ENCODE data around the gene KAZN. TPM values are rescaled to one million over a fixed set of nuclear protein-coding genes. Genes with fewer than 3 reads are reported as not detected.

Gene KAZN
- polyA plus RNA-seq, 3 donors: 35.5 to 42.8 (median 41.2) TPM

DNA sequence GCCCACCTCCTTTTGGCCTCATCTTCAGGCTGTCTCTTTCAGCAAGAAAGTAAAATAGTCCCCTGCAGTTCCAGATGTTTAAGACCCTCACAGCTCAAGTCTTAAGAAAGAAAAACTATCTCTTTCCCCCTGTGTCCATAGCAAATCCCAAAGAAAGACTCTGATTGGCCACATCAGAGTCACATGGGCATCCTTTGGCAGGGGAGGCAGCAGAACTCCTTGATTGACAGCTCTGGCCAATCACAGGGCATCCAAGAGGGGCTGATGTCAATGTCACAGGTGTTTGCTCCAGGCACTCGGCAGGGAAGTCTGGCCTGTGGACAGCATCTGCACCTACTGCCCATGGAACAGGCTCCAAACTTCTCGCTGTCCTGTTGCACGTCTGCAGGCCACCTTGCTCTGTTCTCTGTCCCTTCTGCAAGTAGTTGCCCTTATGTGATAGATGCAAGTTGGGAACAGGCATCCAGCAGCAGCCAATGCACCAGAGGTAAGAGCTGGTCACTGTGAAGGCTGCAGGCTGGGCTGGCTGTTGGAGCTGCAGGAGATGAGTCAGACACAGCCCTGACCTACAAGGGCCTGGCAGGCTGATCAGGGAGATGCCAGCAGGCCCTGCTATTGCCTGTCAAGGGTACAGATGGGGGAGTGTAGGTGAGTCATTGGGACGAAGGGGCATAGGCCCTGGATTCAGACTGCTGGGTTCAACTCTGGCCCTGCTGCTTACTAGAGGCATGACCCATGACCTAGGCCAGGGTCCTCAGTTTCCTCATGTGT is 458.2 kb downstream of the KAZN start:
- DNase-seq: no peak

GRCh38 chr1:15057834-15058233 is 459.3 kb downstream of the KAZN start:
- DNase-seq: no peak

DNA sequence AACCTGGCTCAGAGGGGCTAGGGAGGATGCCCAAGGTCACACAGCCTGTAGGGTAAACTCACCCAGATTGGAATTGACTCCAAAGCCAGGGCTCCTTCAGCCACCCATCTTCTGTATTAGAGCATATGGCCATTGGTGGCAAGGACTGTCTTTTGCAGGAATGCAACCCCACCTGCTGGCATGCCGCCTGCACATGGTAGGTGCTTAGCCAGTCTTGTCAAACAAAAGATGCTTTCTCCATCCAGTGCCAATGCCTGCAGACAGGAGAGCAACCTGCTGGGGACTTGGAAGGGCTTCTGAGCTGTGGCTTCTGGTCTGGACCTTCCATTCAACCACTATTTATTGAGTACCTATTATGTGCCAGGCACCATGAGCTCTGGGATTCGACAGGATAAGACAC is 459.8 kb downstream of the KAZN start:
- no peak for DNase-seq

DNA sequence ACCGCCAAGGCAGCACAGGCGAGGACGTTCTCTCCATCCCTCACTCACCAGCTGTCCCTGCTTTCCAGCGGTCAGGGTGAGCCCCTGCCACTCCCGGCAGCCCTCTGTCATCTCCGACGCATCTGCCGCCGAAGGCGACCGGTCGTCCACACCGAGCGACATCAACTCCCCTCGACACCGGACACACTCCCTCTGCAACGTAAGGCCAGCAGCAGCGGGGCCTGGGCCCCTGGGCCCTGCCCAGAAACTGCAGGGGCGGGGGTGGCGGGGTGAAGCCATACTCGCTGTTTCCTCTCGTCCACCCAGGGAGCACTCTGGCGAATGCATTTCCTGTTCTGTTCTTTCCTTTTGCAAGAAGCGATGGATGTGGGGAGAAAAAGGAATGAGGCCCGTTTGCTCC is 461.6 kb downstream of the KAZN start:
- DNase-seq: no peak

DNA sequence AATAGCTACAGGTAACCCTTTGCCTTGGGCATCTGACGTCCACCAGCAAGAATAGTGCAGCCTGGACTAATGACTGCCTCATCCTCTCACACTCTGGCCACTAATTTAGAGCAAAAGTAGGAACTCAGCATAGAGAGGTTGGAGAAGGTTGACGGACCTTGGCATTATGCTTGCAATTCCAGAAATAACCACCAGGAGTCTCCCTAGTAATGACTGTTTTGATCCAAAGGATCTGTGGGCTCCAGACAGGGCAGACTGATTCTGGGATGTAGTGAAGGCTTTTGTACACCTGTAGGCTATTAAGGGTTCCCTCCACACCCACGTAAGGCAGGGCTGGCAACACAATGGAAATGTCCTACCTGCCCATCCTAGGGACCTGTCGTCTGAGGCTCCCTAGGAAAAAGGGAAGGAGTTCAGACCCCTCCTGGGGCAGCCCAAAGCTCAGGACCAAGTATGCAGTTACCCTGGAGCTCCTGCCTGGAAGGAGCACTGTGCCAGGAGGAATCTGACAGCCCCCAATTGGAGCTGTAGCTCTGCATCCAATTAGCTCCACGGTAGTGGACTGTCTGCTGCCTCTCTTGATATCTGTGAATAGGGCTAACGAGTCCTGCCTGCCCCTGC is 464.1 kb downstream of the KAZN start:
- DNase-seq: no peak

DNA sequence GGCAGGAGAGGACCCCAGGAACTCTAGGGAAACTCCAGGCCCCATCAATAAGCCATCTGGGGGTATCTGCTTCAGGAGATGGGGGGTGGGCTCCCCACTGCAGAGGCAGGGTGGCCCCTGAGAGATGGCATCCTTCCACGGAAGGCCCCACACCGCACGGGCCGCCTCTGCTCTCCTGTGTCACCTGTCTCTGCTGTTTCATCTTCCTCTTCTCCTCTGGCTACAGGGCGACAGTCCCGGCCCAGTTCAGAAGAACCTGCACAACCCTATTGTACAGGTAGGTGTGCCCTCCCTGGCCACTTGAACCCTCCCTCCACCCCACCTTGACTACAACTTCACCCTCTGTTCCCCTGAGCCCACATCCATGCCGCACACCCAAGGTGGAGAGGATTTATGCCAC is 464.9 kb downstream of the KAZN start:
- no peak for DNase-seq

DNA sequence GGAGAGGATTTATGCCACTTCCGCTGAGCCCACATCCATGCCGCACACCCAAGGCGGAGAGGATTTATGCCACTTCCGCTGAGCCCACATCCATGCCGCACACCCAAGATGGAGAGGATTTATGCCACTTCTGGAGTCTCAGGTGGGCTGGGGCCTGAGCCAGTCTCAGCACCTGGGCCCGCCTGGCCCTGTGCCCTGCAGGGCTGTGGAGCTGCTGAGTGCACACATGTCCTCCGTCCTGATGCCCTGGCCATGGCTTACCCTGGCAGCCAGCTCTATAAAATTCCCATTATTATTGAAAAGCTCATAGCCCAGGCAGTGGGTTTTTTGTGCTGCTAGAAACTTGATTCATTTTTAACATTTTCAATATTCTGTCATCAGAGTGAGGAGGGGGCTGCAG is 465.3 kb downstream of the KAZN start:
- DNase-seq: no peak

DNA sequence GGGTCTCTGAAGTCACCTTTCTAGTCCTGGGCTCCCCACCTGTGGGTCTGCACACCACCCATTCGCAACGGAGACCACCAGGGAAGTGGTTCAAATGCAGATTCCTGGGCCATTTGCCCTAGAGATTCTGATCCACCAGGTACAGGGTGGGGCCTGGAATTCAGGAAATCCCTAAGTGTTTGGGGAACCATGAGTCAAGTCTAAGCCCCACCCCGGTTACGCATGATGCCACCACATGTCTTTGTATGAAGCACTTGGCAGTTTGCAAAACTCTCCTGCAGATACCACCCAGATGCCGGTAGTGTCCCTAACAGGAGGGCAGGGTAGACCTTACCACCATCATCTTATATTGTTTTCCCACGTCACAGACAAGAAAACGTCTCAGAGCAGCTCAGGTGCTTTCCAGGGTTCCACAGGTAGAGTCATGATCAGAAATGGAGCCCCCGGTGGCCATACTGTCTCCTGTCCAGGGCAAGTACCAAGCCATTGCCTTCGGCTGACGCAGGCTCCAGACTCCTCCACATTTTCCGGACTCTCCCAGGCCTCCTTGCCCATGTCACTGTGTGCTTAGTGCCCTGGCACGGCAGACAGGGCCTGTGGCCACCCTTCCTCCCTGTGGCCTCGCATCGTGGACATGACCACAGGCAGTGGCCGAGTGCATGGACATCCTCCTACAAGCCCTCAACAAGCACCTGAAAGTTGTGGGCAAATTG is 465.9 kb downstream of the KAZN start:
- no peak for DNase-seq

- no peak for DNase-seq
Observed at GRCh38 chr1:15065291-15065690, 466.8 kb downstream of the KAZN start.

DNA sequence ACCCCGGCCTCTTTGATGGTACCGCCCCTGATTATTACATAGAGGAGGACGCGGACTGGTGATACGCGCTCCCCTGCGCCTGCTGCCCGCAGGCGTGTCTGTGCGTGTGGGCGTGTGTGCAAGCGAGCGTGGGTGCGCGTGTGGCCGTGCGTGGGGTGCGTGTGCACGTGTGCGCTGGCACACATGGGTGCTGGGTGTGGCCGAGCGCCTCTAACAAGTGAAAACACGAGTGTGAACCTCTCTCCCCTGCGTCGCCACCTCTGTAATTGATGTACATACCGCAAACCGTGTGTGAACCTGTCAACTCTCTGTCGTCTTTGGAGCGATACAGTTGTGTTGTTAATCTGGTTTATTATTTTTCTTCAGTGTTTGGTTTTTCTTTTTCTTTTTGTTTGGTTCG is 467.3 kb downstream of the KAZN start:
- no peak for DNase-seq

- no peak for DNase-seq
Observed at GRCh38 chr1:15066191-15066590, 467.7 kb downstream of the KAZN start.

- no peak for DNase-seq
Observed at GRCh38 chr1:15067148-15067547, 468.7 kb downstream of the KAZN start.

DNA sequence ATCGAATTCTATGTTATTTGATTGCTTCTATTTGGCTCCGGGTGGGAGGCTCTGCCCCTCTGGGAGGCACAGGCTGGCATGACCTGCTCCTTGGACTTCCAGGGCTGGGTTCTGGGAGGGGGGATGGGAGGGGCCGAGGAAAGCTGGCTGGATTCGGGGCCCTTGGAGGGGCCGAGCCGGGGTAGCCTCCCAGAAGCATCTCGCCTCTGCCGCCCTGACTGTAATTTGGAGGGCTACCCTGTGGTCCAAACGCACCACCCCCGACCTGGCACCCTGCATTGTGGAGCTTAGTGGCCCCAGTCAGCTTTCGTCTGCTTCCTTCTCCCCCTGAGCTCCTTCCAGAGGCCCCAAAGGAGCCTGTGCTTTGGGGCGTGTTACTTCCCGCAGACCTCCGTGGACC is 469.7 kb downstream of the KAZN start:
- DNase-seq: no peak

DNA sequence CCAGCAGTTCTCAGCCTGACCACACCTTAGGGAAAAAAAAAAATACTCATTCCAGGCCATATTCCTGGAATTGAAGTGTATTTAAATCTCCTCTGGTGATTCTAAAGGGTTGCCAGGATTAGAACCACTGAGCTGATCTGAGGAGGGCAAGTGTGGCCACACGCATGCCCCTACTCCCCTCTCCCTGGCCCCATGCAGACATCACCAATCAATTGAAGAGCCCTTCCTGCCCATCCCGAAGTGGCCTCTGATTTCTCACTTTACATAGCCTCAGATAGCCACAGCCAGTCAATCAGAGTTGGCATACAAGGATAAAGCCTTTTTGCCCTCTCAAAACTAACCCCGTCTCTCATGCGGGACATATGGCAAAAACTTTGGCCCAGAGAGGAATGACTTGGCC is 470.5 kb downstream of the KAZN start:
- no peak for DNase-seq

GRCh38 chr1:15070145-15070748 is 471.8 kb downstream of the KAZN start:
- no peak for DNase-seq

- DNase-seq: no peak
Observed at GRCh38 chr1:15071936-15072335, 473.5 kb downstream of the KAZN start.

DNA sequence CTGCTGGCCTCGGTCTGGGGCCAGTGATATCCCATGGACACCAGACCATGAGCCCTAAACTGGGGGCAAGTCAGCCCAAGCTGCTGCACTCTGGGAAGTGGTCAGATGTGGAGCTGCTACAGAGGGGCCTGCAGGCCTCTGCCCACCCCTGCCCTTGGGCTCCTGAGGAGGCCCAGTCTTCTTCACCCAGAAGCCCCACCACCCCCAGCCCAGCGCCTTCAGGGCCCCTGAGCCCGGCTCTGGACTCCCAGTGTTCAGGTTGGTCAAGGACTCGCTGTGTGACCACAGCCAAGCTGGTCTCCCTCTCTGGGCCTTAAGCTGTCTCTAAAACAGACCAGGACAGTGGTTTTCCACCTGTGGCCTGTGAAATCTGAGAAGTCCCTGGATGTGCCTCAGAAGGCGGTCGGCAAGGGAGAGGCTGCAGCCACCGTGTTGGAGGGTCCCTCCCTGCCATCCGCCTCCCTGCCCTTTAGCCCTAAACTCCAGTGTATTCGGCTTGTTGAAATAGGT is 475.4 kb downstream of the KAZN start:
- no peak for DNase-seq

DNA sequence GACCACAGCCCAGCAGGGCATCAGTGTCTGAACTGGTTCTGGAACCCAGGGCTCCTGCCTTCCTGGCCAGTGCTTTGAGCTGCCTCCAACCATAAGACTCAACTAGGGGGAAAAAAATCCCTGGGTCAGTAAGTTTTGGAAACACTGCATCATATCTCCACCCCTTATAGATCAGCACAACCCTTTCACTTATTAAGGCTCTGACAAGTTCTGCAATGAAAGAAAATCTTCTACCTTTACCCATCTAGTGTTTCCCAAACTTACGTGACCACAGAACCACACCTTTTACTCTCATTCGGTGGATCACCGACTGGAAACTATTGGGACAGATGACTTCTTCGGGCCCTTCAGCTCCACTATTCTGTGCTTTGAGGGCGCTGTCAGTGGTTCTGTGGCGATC is 476.7 kb downstream of the KAZN start:
- DNase-seq: no peak

GRCh38 chr1:15075817-15076216 is 477.3 kb downstream of the KAZN start:
- no peak for DNase-seq

GRCh38 chr1:15076807-15077206 is 478.3 kb downstream of the KAZN start:
- no peak for DNase-seq

DNA sequence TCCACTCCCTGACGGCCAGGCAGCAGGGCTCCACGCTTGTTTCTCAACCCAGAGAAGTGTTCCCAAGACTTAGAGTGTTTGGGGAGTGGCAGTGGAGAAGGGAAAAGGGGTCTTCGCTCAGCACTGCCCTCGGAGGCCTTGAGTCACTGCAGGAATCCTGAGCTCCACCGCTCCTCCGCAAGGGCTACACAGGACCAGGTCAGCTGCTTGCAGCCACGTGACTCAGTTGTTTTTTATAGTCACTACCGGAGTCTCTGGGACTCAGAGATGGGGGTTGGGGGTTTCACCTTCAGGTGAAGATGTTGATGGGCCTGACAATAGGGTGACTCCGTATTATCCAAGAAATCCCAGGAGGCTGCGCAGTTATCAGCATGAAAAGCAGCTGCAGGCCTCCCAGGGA is 478.9 kb downstream of the KAZN start:
- DNase-seq: no peak

GRCh38 chr1:15080328-15081007 is 482.0 kb downstream of the KAZN start:
- DNase-seq: no peak

All from renal pelvis (tissue), 4 donors.